GM18508 (cell line): ENCODE measurements around the gene ASB10.

Experiments
- ATAC-seq: cut with Tn5 transposase; IDR thresholded peaks from one replicate; pipeline ENCODE4 v1.9.1; 2021; ENCODE audit warnings: moderate number of reproducible peaks; ENCODE audit not compliant: insufficient read depth, unreplicated experiment

Gene ASB10

GRCh38 chr7:151168003-151168786, 18.9 kb downstream of the ASB10 start:
- ATAC-seq: no peak

- no peak for ATAC-seq
These were observed 19.7 kb downstream of the ASB10 start, which contains the start of gene GBX1 for GRCh38 chr7:151167197-151167961. GBX1 (minus strand) TSS chr7:151167694; CDS start chr7:151167548, 146 bp downstream.

- no peak for ATAC-seq
These were observed 20.3 kb downstream of the ASB10 start for GRCh38 chr7:151166629-151167196.

- no peak for ATAC-seq
These were observed 25.3 kb downstream of the ASB10 start for GRCh38 chr7:151161757-151162156.

GRCh38 chr7:151157645-151158329, 29.3 kb downstream of the ASB10 start:
- ATAC-seq: no peak

- no peak for ATAC-seq
These were observed 34.2 kb downstream of the ASB10 start for GRCh38 chr7:151152643-151153513.

- no peak for ATAC-seq
These were observed 36.7 kb downstream of the ASB10 start for GRCh38 chr7:151150388-151150787.

GRCh38 chr7:151148319-151149259, 38.5 kb downstream of the ASB10 start:
- ATAC-seq: no peak

- no peak for ATAC-seq
These were observed 40.3 kb downstream of the ASB10 start for GRCh38 chr7:151146761-151147160.

GRCh38 chr7:151144387-151144786, 42.7 kb downstream of the ASB10 start:
- no peak for ATAC-seq

- no peak for ATAC-seq
These were observed 43.6 kb downstream of the ASB10 start for GRCh38 chr7:151143261-151144015.

- no peak for ATAC-seq
These were observed 44.4 kb downstream of the ASB10 start for GRCh38 chr7:151142686-151143040.

- no peak for ATAC-seq
These were observed 45.0 kb downstream of the ASB10 start for GRCh38 chr7:151141855-151142685.

- ATAC-seq: no peak
These were observed 45.7 kb downstream of the ASB10 start for GRCh38 chr7:151141311-151141854.

- no peak for ATAC-seq
These were observed 46.2 kb downstream of the ASB10 start for GRCh38 chr7:151140826-151141225.

GRCh38 chr7:151139791-151140190, 47.3 kb downstream of the ASB10 start:
- no peak for ATAC-seq
